ENCODE data around the gene PRKAB1. TPM values are rescaled to one million over a fixed set of nuclear protein-coding genes. Genes with fewer than 3 reads are reported as not detected.

The PRKAB1 gene
- total and polyA plus RNA-seq, 7 experiments from 2014 or later, result 23.5 to 54.7 (median 43.3) TPM

- no peak overlapping the region for H3K4me3 Mint-ChIP-seq
- H3K36me3 Mint-ChIP-seq, result no peaks in the 10 kb centered on the region
- peaks cover 0 to 13% (median 5%) of the 10 kb centered on the region in 5 donors for H3K27me3 Mint-ChIP-seq
- DNase-seq, result peak in 6 of 9 donors; percentile 16 to 53 (median 46)
- H3K4me1 Mint-ChIP-seq, result peaks cover 0 to 10% (median 0%) of the 10 kb centered on the region in 7 donors
- peaks cover 0 to 2% (median under 1%) of the 10 kb centered on the region in 11 donors for H3K9me3 Mint-ChIP-seq
- Histone ChIP-seq H3K27ac (ENCODE audit: low read depth, low read length) (no peak overlapping the region), H3K9me3 (ENCODE audit: control insufficient read depth in 2 of 3, low read length in 3 of 3) (no peaks in the 10 kb centered on the region), H3K4me3 (ENCODE audit: low read length) (no peak overlapping the region), H3K27me3 (ENCODE audit: control insufficient read depth in 2 of 2, insufficient read depth in 2 of 2, low read length in 2 of 2) (no peaks in the 10 kb centered on the region), H3K4me1 (ENCODE audit: control insufficient read depth in 2 of 2, insufficient read depth in 2 of 2, low read length in 2 of 2) (no peaks in the 10 kb centered on the region), H3K36me3 (ENCODE audit: control insufficient read depth in 2 of 3, insufficient read depth in 3 of 3, low read length in 3 of 3) (no peaks in the 10 kb centered on the region)
- POLR2A ChIA-PET, result interaction anchor here (1.5 kb wide), 1 partner anchor 8 kb away, joined by 3 read pairs; the partner anchor contains the start of gene PRKAB1
- intact Hi-C loops (cut with micrococcal nuclease), result loop anchor here (1.0 to 2.0 kb wide), 3 partner anchors 8 to 1255 kb away; no protein-coding TSS in a partner anchor
- H3K27ac Mint-ChIP-seq, result no peak overlapping the region
- CTCF ChIA-PET, result interaction anchor here (0.7 kb wide), 1 partner anchor 37 kb away, joined by 3 read pairs; no protein-coding TSS in a partner anchor
- peak; percentile 86 for ATAC-seq
Observed at GRCh38 chr12:119659289-119659897, 8.5 kb upstream of the PRKAB1 start.

- peak; percentile 77 for ATAC-seq
Observed at GRCh38 chr12:119660076-119660475, 7.9 kb upstream of the PRKAB1 start.

GRCh38 chr12:119661882-119662281, 6.1 kb upstream of the PRKAB1 start:
- H3K9me3 Mint-ChIP-seq, result peaks cover 0 to 2% (median 0%) of the 10 kb centered on the region in 11 donors
- ATAC-seq, result no peak

More at GRCh38 chr12:119660076-119660475, 7.9 kb upstream of the PRKAB1 start:
- intact Hi-C loops (cut with micrococcal nuclease), result loop anchor here in 1 of 2 donors (10.0 kb wide), 2 partner anchors 875 to 1595 kb away; partner anchors contain the start of genes RNF10 and WSB2
- H3K27me3 ChIP-seq (ENCODE audit: control insufficient read depth in 2 of 2, insufficient read depth in 2 of 2, low read length in 2 of 2), result no peaks in the 10 kb centered on the region
- H3K4me1 ChIP-seq (ENCODE audit: control insufficient read depth in 2 of 2, insufficient read depth in 2 of 2, low read length in 2 of 2), result no peaks in the 10 kb centered on the region
- peaks cover 0 to 2% (median 0%) of the 10 kb centered on the region in 11 donors for H3K9me3 Mint-ChIP-seq
- CTCF ChIA-PET, result interaction anchor here (0.7 kb wide), 1 partner anchor 37 kb away, joined by 3 read pairs; no protein-coding TSS in a partner anchor
- POLR2A ChIA-PET, result interaction anchor here (1.5 kb wide), 1 partner anchor 8 kb away, joined by 3 read pairs; the partner anchor contains the start of gene PRKAB1
- H3K4me1 Mint-ChIP-seq, result peaks cover 0 to 10% (median 0%) of the 10 kb centered on the region in 7 donors
- H3K36me3 Mint-ChIP-seq, result no peaks in the 10 kb centered on the region
- DNase-seq, result no peak
- H3K27ac ChIP-seq (ENCODE audit: low read depth, low read length), result no peak overlapping the region
- H3K27ac Mint-ChIP-seq, result peak overlapping the region in 1 of 9 donors; percentile 44
- peak overlapping the region in 1 of 10 donors; percentile 29 for H3K4me3 Mint-ChIP-seq
- H3K27me3 Mint-ChIP-seq, result peaks cover 0 to 13% (median 5%) of the 10 kb centered on the region in 5 donors
- H3K4me3 ChIP-seq (ENCODE audit: low read length), result no peak overlapping the region
- no peaks in the 10 kb centered on the region for H3K9me3 ChIP-seq (ENCODE audit: control insufficient read depth in 2 of 3, low read length in 3 of 3)
- no peaks in the 10 kb centered on the region for H3K36me3 ChIP-seq (ENCODE audit: control insufficient read depth in 2 of 3, insufficient read depth in 3 of 3, low read length in 3 of 3)

GRCh38 chr12:119664642-119665041, 3.3 kb upstream of the PRKAB1 start:
- H3K36me3 ChIP-seq (ENCODE audit: control insufficient read depth in 2 of 3, insufficient read depth in 3 of 3, low read length in 3 of 3), result no peaks in the 10 kb centered on the region
- ChIA-PET CTCF (no interaction called here), POLR2A (no interaction called here)
- Mint-ChIP-seq H3K4me1 (peaks cover 17 to 35% (median 30%) of the 10 kb centered on the region in 7 donors), H3K9me3 (no peaks in the 10 kb centered on the region), H3K27me3 (peaks cover 0 to 13% (median 5%) of the 10 kb centered on the region in 5 donors), H3K36me3 (peaks cover 0 to 2% (median 0%) of the 10 kb centered on the region in 5 donors), H3K4me3 (no peak overlapping the region), H3K27ac (no peak overlapping the region)
- intact Hi-C loops (cut with micrococcal nuclease), result loop anchor here (5.0 to 10.0 kb wide), 7 partner anchors 348 to 1600 kb away; partner anchors contain the start of genes RAB35 (in 1 of the 2), RNF10 (in 1 of the 2), RNU4-1 (in 1 of the 2) and RNU4-2 (in 1 of the 2)
- no peaks in the 10 kb centered on the region for H3K9me3 ChIP-seq (ENCODE audit: control insufficient read depth in 2 of 3, low read length in 3 of 3)
- no peak for ATAC-seq
- no peak overlapping the region for H3K27ac ChIP-seq (ENCODE audit: low read depth, low read length)
- DNase-seq, result no peak
- H3K27me3 ChIP-seq (ENCODE audit: control insufficient read depth in 2 of 2, insufficient read depth in 2 of 2, low read length in 2 of 2), result no peaks in the 10 kb centered on the region
- peaks cover 20 to 26% of the 10 kb centered on the region in 2 donors for H3K4me1 ChIP-seq (ENCODE audit: control insufficient read depth in 2 of 2, insufficient read depth in 2 of 2, low read length in 2 of 2)
- no peak overlapping the region for H3K4me3 ChIP-seq (ENCODE audit: low read length)

More at GRCh38 chr12:119661882-119662281, 6.1 kb upstream of the PRKAB1 start:
- Histone ChIP-seq H3K27ac (ENCODE audit: low read depth, low read length) (no peak overlapping the region), H3K9me3 (ENCODE audit: control insufficient read depth in 2 of 3, low read length in 3 of 3) (no peaks in the 10 kb centered on the region), H3K4me1 (ENCODE audit: control insufficient read depth in 2 of 2, insufficient read depth in 2 of 2, low read length in 2 of 2) (peaks cover 13 to 15% of the 10 kb centered on the region in 2 donors), H3K36me3 (ENCODE audit: control insufficient read depth in 2 of 3, insufficient read depth in 3 of 3, low read length in 3 of 3) (no peaks in the 10 kb centered on the region), H3K4me3 (ENCODE audit: low read length) (no peak overlapping the region), H3K27me3 (ENCODE audit: control insufficient read depth in 2 of 2, insufficient read depth in 2 of 2, low read length in 2 of 2) (no peaks in the 10 kb centered on the region)
- H3K27ac Mint-ChIP-seq, result no peak overlapping the region
- H3K36me3 Mint-ChIP-seq, result no peaks in the 10 kb centered on the region
- POLR2A ChIA-PET, result no interaction called here
- no peak for DNase-seq
- peaks cover 0 to 13% (median 5%) of the 10 kb centered on the region in 5 donors for H3K27me3 Mint-ChIP-seq
- intact Hi-C loops (cut with micrococcal nuclease), result loop anchor here in 1 of 2 donors (10.0 kb wide), 2 partner anchors 873 to 1597 kb away; partner anchors contain the start of genes RNF10 and WSB2
- CTCF ChIA-PET, result interaction anchor here (0.6 kb wide), 1 partner anchor 131 kb away, joined by 4 read pairs; no protein-coding TSS in a partner anchor
- peaks cover 10 to 21% (median 14%) of the 10 kb centered on the region in 7 donors for H3K4me1 Mint-ChIP-seq
- H3K4me3 Mint-ChIP-seq, result no peak overlapping the region

DNA sequence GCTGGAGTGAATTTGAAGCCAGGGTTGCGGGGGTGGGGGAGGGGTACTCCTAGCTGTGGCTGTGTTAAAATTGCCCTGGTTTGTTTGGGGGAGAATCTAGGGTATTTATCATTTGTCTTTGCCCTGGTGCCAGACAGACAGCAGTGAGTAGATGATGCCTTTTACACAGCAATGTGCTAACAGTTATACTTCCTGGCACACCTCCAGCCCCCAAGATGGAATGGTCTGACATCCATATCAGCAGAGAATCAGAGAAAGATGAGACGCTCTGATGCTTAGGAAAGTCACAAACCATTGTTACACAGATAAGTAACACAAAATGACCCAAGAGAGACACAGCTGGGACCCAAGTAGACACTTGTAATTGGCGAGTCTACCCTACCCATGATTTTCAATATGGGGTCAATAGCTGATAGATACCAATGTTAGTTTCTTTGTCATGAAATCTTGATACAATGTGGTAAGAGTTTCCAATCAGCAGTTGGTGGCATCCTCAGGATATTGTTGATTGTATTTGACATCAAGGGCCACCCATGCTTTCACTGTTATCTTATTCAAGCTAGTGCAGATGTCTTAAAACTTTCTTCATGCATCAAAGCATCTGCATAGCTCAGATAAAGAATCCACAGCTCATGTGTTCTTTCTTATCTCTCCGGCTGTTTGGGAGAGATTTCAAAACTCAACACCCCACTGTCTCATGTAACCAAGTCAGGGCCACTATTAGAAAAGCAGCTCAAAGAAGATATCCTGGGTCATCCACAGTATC, 2.6 kb upstream of the PRKAB1 start:
- H3K9me3 Mint-ChIP-seq, result no peaks in the 10 kb centered on the region
- intact Hi-C loops (cut with micrococcal nuclease), result loop anchor here (5.0 to 10.0 kb wide), 7 partner anchors 347 to 1601 kb away; partner anchors contain the start of genes RAB35 (in 1 of the 2), RNF10 (in 1 of the 2), RNU4-1 (in 1 of the 2) and RNU4-2 (in 1 of the 2)
- no peak for DNase-seq
- no peak for ATAC-seq
- POLR2A ChIA-PET, result no interaction called here
- Histone ChIP-seq H3K4me3 (ENCODE audit: low read length) (no peak overlapping the region), H3K27ac (ENCODE audit: low read depth, low read length) (no peak overlapping the region), H3K36me3 (ENCODE audit: control insufficient read depth in 2 of 3, insufficient read depth in 3 of 3, low read length in 3 of 3) (peaks cover 0 to 5% (median 0%) of the 10 kb centered on the region in 3 experiments), H3K4me1 (ENCODE audit: control insufficient read depth in 2 of 2, insufficient read depth in 2 of 2, low read length in 2 of 2) (peaks cover 20 to 30% of the 10 kb centered on the region in 2 donors), H3K27me3 (ENCODE audit: control insufficient read depth in 2 of 2, insufficient read depth in 2 of 2, low read length in 2 of 2) (no peaks in the 10 kb centered on the region), H3K9me3 (ENCODE audit: control insufficient read depth in 2 of 3, low read length in 3 of 3) (no peaks in the 10 kb centered on the region)
- peaks cover 0 to 13% (median 0%) of the 10 kb centered on the region in 5 donors for H3K27me3 Mint-ChIP-seq
- H3K4me3 Mint-ChIP-seq, result peak overlapping the region in 3 of 10 donors; percentile 13 to 98 (median 87)
- H3K4me1 Mint-ChIP-seq, result peaks cover 20 to 42% (median 33%) of the 10 kb centered on the region in 7 donors
- peaks cover 0 to 9% (median 0%) of the 10 kb centered on the region in 5 donors for H3K36me3 Mint-ChIP-seq
- peak overlapping the region in 1 of 9 donors; percentile 77 for H3K27ac Mint-ChIP-seq
- CTCF ChIA-PET, result interaction anchor here (0.7 to 1.6 kb wide), 2 partner anchors 17 to 119 kb away, joined by 3 to 5 read pairs; no protein-coding TSS in a partner anchor
